Measurements from ENCODE around the gene XIRP2. TPM values are rescaled to one million over a fixed set of nuclear protein-coding genes. Genes with fewer than 3 reads are reported as not detected.
"Not testable (repeated sequence)": the region's sequence is repeated elsewhere in the genome, so short reads cannot be mapped to it uniquely, and the experiment has no call there.

The XIRP2 gene
- total RNA-seq, 1 donor from 2014 or later: 0.25 TPM

DNA sequence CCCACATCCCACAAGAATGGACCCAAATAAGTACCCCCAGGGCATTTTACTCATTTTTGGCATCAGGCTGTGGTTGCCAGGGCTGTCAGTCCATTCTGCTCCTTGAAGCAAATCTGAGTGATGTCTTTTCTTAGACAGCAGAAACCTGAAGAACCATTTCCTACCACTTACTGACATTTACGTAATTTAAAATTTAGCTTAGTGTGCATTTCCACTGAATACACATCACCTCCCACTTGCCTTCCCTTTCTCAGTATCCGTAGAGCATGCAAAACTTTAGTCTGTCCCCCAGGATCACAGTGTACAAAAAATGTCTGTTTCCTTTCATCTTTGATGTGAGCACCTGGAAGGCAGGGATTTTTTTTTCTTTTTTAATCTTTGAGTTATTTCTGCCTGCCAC is 130.3 kb downstream of the XIRP2 start:
- no peaks in the 10 kb centered on the region for H3K4me1 Mint-ChIP-seq (ENCODE audit: low read depth, unreplicated experiment)
- H3K9ac ChIP-seq (ENCODE audit: low read length): no peak overlapping the region
- no peak overlapping the region for H3K4me3 Mint-ChIP-seq (ENCODE audit: unreplicated experiment)
- no peaks in the 10 kb centered on the region for H3K4me1 ChIP-seq (ENCODE audit: insufficient read depth, low read length)
- no peaks in the 10 kb centered on the region for H3K79me2 ChIP-seq (ENCODE audit: insufficient read depth, low read length)
- no peak overlapping the region for H3K4me3 ChIP-seq (ENCODE audit: insufficient read depth, low read depth, low read length)
- no peak for DNase-seq (ENCODE audit: low read depth)
- H2AFZ ChIP-seq (ENCODE audit: low read depth, low read length): no peak overlapping the region
- H3K27ac ChIP-seq (ENCODE audit: low read depth, low read length): no peak overlapping the region
- no peak overlapping the region for H3K27ac Mint-ChIP-seq (ENCODE audit: unreplicated experiment)
- no peaks in the 10 kb centered on the region for H3K27me3 ChIP-seq (ENCODE audit: insufficient read depth, low read length)
- H3K27me3 Mint-ChIP-seq (ENCODE audit: low read depth, unreplicated experiment): no peaks in the 10 kb centered on the region
- FAIRE-seq: no peak
- TF ChIP-seq CTCF (IDR thresholded peaks at IDR 0.05; ENCODE audit: insufficient read depth, low read depth, low read length) (no peak), EZH2 (IDR thresholded peaks at IDR 0.05; ENCODE audit: insufficient read depth, low read length) (no peak)
- H3K9me3 Mint-ChIP-seq (ENCODE audit: unreplicated experiment): peaks cover under 1% of the 10 kb centered on the region
- H3K36me3 ChIP-seq (ENCODE audit: insufficient read depth, low read length): no peaks in the 10 kb centered on the region
- no peaks in the 10 kb centered on the region for H3K9me3 ChIP-seq (ENCODE audit: insufficient read depth, low read depth, low read length)
- no peak overlapping the region for H3K4me2 ChIP-seq (ENCODE audit: low read length)
- no peaks in the 10 kb centered on the region for H3K36me3 Mint-ChIP-seq (ENCODE audit: low read depth, unreplicated experiment)
- no peaks in the 10 kb centered on the region for H4K20me1 ChIP-seq (ENCODE audit: insufficient read depth, low read length)

DNA sequence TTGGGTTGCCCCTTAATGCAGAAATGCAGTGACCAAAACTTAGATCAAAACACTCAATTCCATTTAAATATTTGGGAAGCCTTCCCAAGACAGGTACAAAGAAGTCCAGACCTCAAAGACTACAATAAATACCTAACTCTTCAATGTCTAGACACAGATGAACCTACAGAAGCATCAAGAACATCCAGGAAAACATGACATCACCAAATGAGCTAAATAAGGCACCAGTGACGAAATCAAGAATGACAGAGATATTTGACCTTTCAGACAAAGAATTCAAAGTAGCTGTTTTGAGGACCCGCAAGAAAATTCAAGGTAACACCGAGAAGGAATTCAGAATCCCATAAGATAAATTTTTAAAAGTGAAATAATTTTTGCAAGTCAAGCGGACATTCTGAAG is 140.2 kb downstream of the XIRP2 start:
- Histone ChIP-seq H3K27ac (ENCODE audit: low read depth, low read length) (no peak overlapping the region), H3K4me2 (ENCODE audit: low read length) (no peak overlapping the region), H3K4me1 (ENCODE audit: insufficient read depth, low read length) (no peaks in the 10 kb centered on the region), H3K4me3 (ENCODE audit: insufficient read depth, low read depth, low read length) (no peak overlapping the region), H3K27me3 (ENCODE audit: insufficient read depth, low read length) (no peaks in the 10 kb centered on the region), H3K79me2 (ENCODE audit: insufficient read depth, low read length) (no peaks in the 10 kb centered on the region), H2AFZ (ENCODE audit: low read depth, low read length) (no peak overlapping the region), H4K20me1 (ENCODE audit: insufficient read depth, low read length) (no peaks in the 10 kb centered on the region), H3K9me3 (ENCODE audit: insufficient read depth, low read depth, low read length) (no peaks in the 10 kb centered on the region), H3K9ac (ENCODE audit: low read length) (no peak overlapping the region), H3K36me3 (ENCODE audit: insufficient read depth, low read length) (no peaks in the 10 kb centered on the region)
- Mint-ChIP-seq H3K27me3 (ENCODE audit: low read depth, unreplicated experiment) (no peaks in the 10 kb centered on the region), H3K9me3 (ENCODE audit: unreplicated experiment) (peaks cover 28% of the 10 kb centered on the region), H3K27ac (ENCODE audit: unreplicated experiment) (no peak overlapping the region), H3K4me3 (ENCODE audit: unreplicated experiment) (no peak overlapping the region), H3K4me1 (ENCODE audit: low read depth, unreplicated experiment) (no peaks in the 10 kb centered on the region), H3K36me3 (ENCODE audit: low read depth, unreplicated experiment) (no peaks in the 10 kb centered on the region)
- FAIRE-seq: no peak
- no peak for TF ChIP-seq CTCF (IDR thresholded peaks at IDR 0.05; ENCODE audit: insufficient read depth, low read depth, low read length)
- TF ChIP-seq EZH2 (IDR thresholded peaks at IDR 0.05; ENCODE audit: insufficient read depth, low read length): no peak
- DNase-seq (ENCODE audit: low read depth): no peak

DNA sequence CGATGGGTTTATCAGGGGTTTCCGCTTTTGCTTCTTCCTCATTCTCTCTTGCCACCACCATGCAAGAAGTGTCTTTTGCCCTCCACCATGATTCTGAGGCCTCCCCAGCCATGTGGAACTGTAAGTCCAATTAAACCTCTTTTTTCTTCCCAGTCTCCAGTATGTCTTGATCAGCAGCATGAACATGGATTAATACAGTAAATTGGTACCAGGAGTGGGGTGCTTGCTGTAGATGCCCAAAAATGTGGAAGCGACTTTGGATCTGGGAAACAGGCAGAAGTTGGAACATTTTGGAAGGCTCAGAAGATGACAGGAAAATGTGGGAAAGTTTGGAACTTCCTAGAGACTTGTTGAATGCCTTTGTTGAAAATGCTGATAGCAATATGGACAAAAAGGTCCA is 146.7 kb downstream of the XIRP2 start:
- H4K20me1 ChIP-seq (ENCODE audit: insufficient read depth, low read length); FAIRE-seq: not testable (repeated sequence)

More for the DNA sequence above, 146.7 kb downstream of the XIRP2 start:
- DNase-seq (ENCODE audit: low read depth); H3K27me3 ChIP-seq (ENCODE audit: insufficient read depth, low read length); H3K4me3 Mint-ChIP-seq (ENCODE audit: unreplicated experiment); H3K27me3 Mint-ChIP-seq (ENCODE audit: low read depth, unreplicated experiment); H3K27ac ChIP-seq (ENCODE audit: low read depth, low read length); H3K9ac ChIP-seq (ENCODE audit: low read length); H3K4me1 Mint-ChIP-seq (ENCODE audit: low read depth, unreplicated experiment); H3K79me2 ChIP-seq (ENCODE audit: insufficient read depth, low read length); H3K36me3 ChIP-seq (ENCODE audit: insufficient read depth, low read length); H3K36me3 Mint-ChIP-seq (ENCODE audit: low read depth, unreplicated experiment); H2AFZ ChIP-seq (ENCODE audit: low read depth, low read length); H3K27ac Mint-ChIP-seq (ENCODE audit: unreplicated experiment); H3K9me3 ChIP-seq (ENCODE audit: insufficient read depth, low read depth, low read length); H3K4me1 ChIP-seq (ENCODE audit: insufficient read depth, low read length); H3K4me2 ChIP-seq (ENCODE audit: low read length); H3K4me3 ChIP-seq (ENCODE audit: insufficient read depth, low read depth, low read length): not testable (repeated sequence)
- H3K9me3 Mint-ChIP-seq (ENCODE audit: unreplicated experiment): peaks cover 30% of the 10 kb centered on the region
